HepG2 (cell line): ENCODE measurements around the gene GNG7. TPM values are rescaled to one million over a fixed set of nuclear protein-coding genes. Genes with fewer than 3 reads are reported as not detected.

Source experiments
- CCAR2 ChIP-seq: fragments of 200-400 bp; formaldehyde crosslinking; optimal IDR thresholded peaks from 2 replicates; pipeline ENCODE3; 2018; ENCODE audit warnings: low read depth, mild to moderate bottlenecking, low read length, moderate library complexity
- EHMT2 ChIP-seq: fragments of 200-600 bp; sonication (generic); IDR thresholded peaks from 2 replicates; pipeline ENCODE4 v1.7.0; 2017; ENCODE audit warnings: antibody characterized with exemption, low read depth, low read length, borderline replicate concordance
- ESRRA ChIP-seq: sonication (generic); formaldehyde crosslinking; IDR thresholded peaks from 2 replicates; pipeline ENCODE4 v1.5.1; 2020; ENCODE audit warnings: mild to moderate bottlenecking, low read depth, missing genetic modification reagents
- FOXP1 ChIP-seq, 2 experiments: fragments of 450-650 bp in 1 of 2; IDR thresholded peaks; 2 replicates each; pipeline ENCODE4 v1.6.1; 2017 to 2018; ENCODE audit warnings: antibody characterized with exemption in 1 of 2
- SATB2 ChIP-seq: sonication (generic); formaldehyde crosslinking; IDR thresholded peaks from 2 replicates; pipeline ENCODE4 v1.5.0; 2020; ENCODE audit warnings: missing genetic modification reagents
- SRSF1 ChIP-seq: fragments of 200-400 bp; formaldehyde crosslinking; optimal IDR thresholded peaks from 2 replicates; pipeline ENCODE3; 2017; ENCODE audit warnings: mild to moderate bottlenecking, low read depth, low read length, moderate library complexity
- SUZ12 ChIP-seq: fragments of 150-350 bp; IDR thresholded peaks from 2 replicates; pipeline ENCODE4 v1.6.1; 2014; ENCODE audit warnings: low read depth, low read length
- ZFP36L1 ChIP-seq: sonication (generic); formaldehyde crosslinking; IDR thresholded peaks from 2 replicates; pipeline ENCODE4 v1.8.0; 2022; ENCODE audit warnings: mild to moderate bottlenecking, missing genetic modification reagents, moderate library complexity
- ZFP37 ChIP-seq: sonication (generic); formaldehyde crosslinking; IDR thresholded peaks from 2 replicates; pipeline ENCODE4 v1.4.0; 2020; ENCODE audit warnings: missing genetic modification reagents, borderline replicate concordance
- ZNF136 ChIP-seq: sonication (generic); formaldehyde crosslinking; IDR thresholded peaks from 2 replicates; pipeline ENCODE4 v1.8.1; 2022; ENCODE audit warnings: low read depth, mild to moderate bottlenecking, moderate library complexity, missing genetic modification reagents
- ZNF253 ChIP-seq: sonication (generic); formaldehyde crosslinking; IDR thresholded peaks from 2 replicates; pipeline ENCODE4 v1.8.0; 2022; ENCODE audit warnings: mild to moderate bottlenecking, missing genetic modification reagents, borderline replicate concordance
- ZNF503 ChIP-seq: sonication (generic); formaldehyde crosslinking; IDR thresholded peaks from 2 replicates; pipeline ENCODE4 v1.4.0; 2020; ENCODE audit warnings: missing genetic modification reagents
- ZNF652 ChIP-seq: IDR thresholded peaks from 2 replicates; pipeline ENCODE4 v1.6.1; 2016; ENCODE audit warnings: low read depth, borderline replicate concordance
- ZSCAN31 ChIP-seq: sonication (generic); formaldehyde crosslinking; IDR thresholded peaks from 2 replicates; pipeline ENCODE4 v1.5.0; 2020; ENCODE audit warnings: low read depth, mild to moderate bottlenecking, missing genetic modification reagents
- polyA plus RNA-seq, 8 experiments: library from polyadenylated mRNA; depleted of rRNA in 3 of 8; stranded (reverse) in 7 of 8; unstranded in 1 of 8; fragments of >200 nt; fragmentation: Illumina TruSeq in 4 of 8; extraction: Trizol in 4 of 8; gene quantifications; 2 replicates each; pipeline versions ENCODE4 v1.2.1 to v1.2.3, GENCODE V29; 2011 to 2016; ENCODE audit warnings: low read depth in 4 of 8, missing spikeins in 1 of 8, mixed read lengths in 1 of 8; ENCODE audit not compliant: insufficient read depth in 1 of 8
- total RNA-seq, 5 experiments: library from RNA; depleted of rRNA; stranded (reverse); fragments of >200 nt; fragmentation: Illumina TruSeq; extraction: Trizol; gene quantifications; 2 replicates each; pipeline ENCODE4 v1.2.3, GENCODE V29; 2016; ENCODE audit warnings: low read depth in 1 of 5
- TF ChIP-seq, protein P1 (sequence below): sonication (generic); formaldehyde crosslinking; IDR thresholded peaks from 2 replicates; pipeline ENCODE4 v1.9.0; 2021; ENCODE audit warnings: mild to moderate bottlenecking, missing genetic modification reagents
- TF ChIP-seq, protein P2 (sequence below), 2 experiments: sonication (generic) in 1 of 2; formaldehyde crosslinking in 1 of 2; IDR thresholded peaks; 2 replicates each; pipeline versions ENCODE4 v1.4.0 to v1.6.1; 2016 to 2020; ENCODE audit warnings: borderline replicate concordance in 1 of 2, low read depth in 1 of 2, mild to moderate bottlenecking in 1 of 2, missing genetic modification reagents in 1 of 2

Gene GNG7
- total and polyA plus RNA-seq, 2 of the 13 experiments (the other 11 are each of a cell fraction or from before 2014, with no cell fraction given) = 1.4 to 3.3 TPM

DNA sequence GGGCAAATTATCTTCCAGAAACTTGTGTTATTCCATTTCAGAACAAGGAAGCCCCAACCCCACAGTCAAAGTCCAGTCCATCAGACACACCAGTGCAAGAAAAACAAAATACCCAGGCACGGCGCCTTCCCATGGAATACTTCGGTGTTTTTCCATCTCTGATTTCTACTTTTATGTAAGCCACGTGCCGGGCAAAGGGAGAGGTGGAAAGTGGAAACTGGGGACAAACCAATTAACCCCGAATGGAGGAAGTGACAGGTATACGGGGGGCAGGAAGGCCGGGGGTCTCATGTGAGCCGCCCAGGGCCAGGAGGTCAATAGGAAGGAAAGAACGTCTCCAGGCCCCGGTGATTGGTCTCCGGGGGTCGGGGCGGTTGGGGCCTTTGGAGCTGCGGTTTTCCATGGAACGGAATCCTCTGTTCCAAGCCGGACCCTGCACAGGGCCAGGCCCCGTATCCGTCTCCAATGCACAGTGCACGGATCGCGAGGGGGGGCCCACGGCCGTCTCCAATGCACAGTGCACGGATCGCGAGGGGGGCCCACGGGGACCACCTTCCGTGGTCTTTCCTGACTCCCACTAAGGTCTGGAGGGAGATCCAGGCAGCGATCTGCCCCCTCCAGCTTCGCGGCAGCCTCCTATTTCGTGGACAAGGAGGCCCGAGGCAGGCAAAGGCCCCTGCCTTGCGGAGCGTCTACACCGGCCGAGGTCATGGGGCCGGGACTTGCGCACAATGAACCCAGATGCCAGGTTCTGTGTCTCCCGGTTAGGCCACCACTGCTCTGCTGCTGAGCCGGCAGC lies 146.9 kb downstream of the GNG7 start (continued):
- TF ChIP-seq FOXP1 (IDR thresholded peaks at IDR 0.05) (no peak), FOXP1 (CRISPR knock-in tag; IDR thresholded peaks at IDR 0.05) (no peak), CCAR2 (no peak), ZNF136 (CRISPR knock-in tag) (no peak), SRSF1 (no peak), EHMT2 (no peak), ESRRA (CRISPR knock-in tag) (no peak), SATB2 (CRISPR knock-in tag) (no peak), ZNF503 (CRISPR knock-in tag) (0 out of 2 replicates have a peak, but pooled peaks have one; percentile 19), ZNF652 (CRISPR knock-in tag) (no peak), ZFP37 (no peak), SUZ12 (no peak), ZFP36L1 (CRISPR knock-in tag) (no peak), ZSCAN31 (CRISPR knock-in tag) (no peak), ZNF253 (no peak)
- TF ChIP-seq, protein P1, sequence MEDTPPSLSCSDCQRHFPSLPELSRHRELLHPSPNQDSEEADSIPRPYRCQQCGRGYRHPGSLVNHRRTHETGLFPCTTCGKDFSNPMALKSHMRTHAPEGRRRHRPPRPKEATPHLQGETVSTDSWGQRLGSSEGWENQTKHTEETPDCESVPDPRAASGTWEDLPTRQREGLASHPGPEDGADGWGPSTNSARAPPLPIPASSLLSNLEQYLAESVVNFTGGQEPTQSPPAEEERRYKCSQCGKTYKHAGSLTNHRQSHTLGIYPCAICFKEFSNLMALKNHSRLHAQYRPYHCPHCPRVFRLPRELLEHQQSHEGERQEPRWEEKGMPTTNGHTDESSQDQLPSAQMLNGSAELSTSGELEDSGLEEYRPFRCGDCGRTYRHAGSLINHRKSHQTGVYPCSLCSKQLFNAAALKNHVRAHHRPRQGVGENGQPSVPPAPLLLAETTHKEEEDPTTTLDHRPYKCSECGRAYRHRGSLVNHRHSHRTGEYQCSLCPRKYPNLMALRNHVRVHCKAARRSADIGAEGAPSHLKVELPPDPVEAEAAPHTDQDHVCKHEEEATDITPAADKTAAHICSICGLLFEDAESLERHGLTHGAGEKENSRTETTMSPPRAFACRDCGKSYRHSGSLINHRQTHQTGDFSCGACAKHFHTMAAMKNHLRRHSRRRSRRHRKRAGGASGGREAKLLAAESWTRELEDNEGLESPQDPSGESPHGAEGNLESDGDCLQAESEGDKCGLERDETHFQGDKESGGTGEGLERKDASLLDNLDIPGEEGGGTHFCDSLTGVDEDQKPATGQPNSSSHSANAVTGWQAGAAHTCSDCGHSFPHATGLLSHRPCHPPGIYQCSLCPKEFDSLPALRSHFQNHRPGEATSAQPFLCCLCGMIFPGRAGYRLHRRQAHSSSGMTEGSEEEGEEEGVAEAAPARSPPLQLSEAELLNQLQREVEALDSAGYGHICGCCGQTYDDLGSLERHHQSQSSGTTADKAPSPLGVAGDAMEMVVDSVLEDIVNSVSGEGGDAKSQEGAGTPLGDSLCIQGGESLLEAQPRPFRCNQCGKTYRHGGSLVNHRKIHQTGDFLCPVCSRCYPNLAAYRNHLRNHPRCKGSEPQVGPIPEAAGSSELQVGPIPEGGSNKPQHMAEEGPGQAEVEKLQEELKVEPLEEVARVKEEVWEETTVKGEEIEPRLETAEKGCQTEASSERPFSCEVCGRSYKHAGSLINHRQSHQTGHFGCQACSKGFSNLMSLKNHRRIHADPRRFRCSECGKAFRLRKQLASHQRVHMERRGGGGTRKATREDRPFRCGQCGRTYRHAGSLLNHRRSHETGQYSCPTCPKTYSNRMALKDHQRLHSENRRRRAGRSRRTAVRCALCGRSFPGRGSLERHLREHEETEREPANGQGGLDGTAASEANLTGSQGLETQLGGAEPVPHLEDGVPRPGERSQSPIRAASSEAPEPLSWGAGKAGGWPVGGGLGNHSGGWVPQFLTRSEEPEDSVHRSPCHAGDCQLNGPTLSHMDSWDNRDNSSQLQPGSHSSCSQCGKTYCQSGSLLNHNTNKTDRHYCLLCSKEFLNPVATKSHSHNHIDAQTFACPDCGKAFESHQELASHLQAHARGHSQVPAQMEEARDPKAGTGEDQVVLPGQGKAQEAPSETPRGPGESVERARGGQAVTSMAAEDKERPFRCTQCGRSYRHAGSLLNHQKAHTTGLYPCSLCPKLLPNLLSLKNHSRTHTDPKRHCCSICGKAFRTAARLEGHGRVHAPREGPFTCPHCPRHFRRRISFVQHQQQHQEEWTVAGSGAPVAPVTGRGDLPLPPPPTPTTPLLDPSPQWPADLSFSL (CRISPR knock-in tag) = no peak
- TF ChIP-seq, protein P2, sequence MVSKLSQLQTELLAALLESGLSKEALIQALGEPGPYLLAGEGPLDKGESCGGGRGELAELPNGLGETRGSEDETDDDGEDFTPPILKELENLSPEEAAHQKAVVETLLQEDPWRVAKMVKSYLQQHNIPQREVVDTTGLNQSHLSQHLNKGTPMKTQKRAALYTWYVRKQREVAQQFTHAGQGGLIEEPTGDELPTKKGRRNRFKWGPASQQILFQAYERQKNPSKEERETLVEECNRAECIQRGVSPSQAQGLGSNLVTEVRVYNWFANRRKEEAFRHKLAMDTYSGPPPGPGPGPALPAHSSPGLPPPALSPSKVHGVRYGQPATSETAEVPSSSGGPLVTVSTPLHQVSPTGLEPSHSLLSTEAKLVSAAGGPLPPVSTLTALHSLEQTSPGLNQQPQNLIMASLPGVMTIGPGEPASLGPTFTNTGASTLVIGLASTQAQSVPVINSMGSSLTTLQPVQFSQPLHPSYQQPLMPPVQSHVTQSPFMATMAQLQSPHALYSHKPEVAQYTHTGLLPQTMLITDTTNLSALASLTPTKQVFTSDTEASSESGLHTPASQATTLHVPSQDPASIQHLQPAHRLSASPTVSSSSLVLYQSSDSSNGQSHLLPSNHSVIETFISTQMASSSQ (IDR thresholded peaks at IDR 0.05; ENCODE audit: low read depth) = no peak
- TF ChIP-seq, protein P2 (CRISPR knock-in tag; IDR thresholded peaks at IDR 0.05; ENCODE audit: borderline replicate concordance) = no peak
